SK-N-DZ (cell line): ENCODE data around the gene ANKRD24.
A peak's percentile ranks its signal among the peaks of the same experiment; 100 is the strongest.
"Not testable (repeated sequence)": the region's sequence is repeated elsewhere in the genome, so short reads cannot be mapped to it uniquely, and the experiment has no call there.

Experiments
- DNase-seq: peaks from one replicate; pipeline ENCODE4 v3.0.0-alpha.2; 2015; ENCODE audit warnings: low spot score

Gene ANKRD24

GRCh38 chr19:4230237-4230636, 47.7 kb downstream of the ANKRD24 start:
- not testable (repeated sequence) for DNase-seq

GRCh38 chr19:4231521-4231920, 49.0 kb downstream of the ANKRD24 start:
- not testable (repeated sequence) for DNase-seq

- not testable (repeated sequence) for DNase-seq
Measured at GRCh38 chr19:4232139-4232538, 49.6 kb downstream of the ANKRD24 start.

GRCh38 chr19:4232614-4233281, 50.3 kb downstream of the ANKRD24 start:
- DNase-seq: no peak

GRCh38 chr19:4233282-4233853, 50.9 kb downstream of the ANKRD24 start:
- DNase-seq: peak; percentile 52

- no peak for DNase-seq
Measured at GRCh38 chr19:4234142-4234861, 51.8 kb downstream of the ANKRD24 start.

GRCh38 chr19:4234862-4235201, 52.3 kb downstream of the ANKRD24 start:
- no peak for DNase-seq

GRCh38 chr19:4237510-4237909, 55.0 kb downstream of the ANKRD24 start:
- DNase-seq: not testable (repeated sequence)

GRCh38 chr19:4238831-4239230, 56.3 kb downstream of the ANKRD24 start:
- DNase-seq: no peak

- DNase-seq: no peak
Measured at GRCh38 chr19:4241824-4242430, 59.4 kb downstream of the ANKRD24 start.

- DNase-seq: not testable (repeated sequence)
Measured at GRCh38 chr19:4245938-4246337, 63.4 kb downstream of the ANKRD24 start.

GRCh38 chr19:4246767-4247593, 64.5 kb downstream of the ANKRD24 start, which contains the start of gene YJU2:
Gene YJU2 (plus strand): TSS chr19:4247080. CDS start chr19:4247147, 67 bp downstream.
- peak; percentile 99 for DNase-seq

GRCh38 chr19:4256563-4256962, 74.1 kb downstream of the ANKRD24 start:
- no peak for DNase-seq

GRCh38 chr19:4257025-4257424, 74.5 kb downstream of the ANKRD24 start:
- DNase-seq: no peak

- DNase-seq: no peak
Measured at GRCh38 chr19:4258181-4258580, 75.7 kb downstream of the ANKRD24 start.

- no peak for DNase-seq
Measured at GRCh38 chr19:4260613-4261191, 78.2 kb downstream of the ANKRD24 start.

- DNase-seq: no peak
Measured at GRCh38 chr19:4264812-4265211, 82.3 kb downstream of the ANKRD24 start.

GRCh38 chr19:4266253-4267000, 83.9 kb downstream of the ANKRD24 start:
- DNase-seq: no peak

GRCh38 chr19:4267101-4267900, 84.8 kb downstream of the ANKRD24 start:
- peak; percentile 65 for DNase-seq
